GM06990 (cell line): ENCODE measurements around the gene CCDC30.

Experiments used
- DNase-seq: peaks from one replicate; pipeline ENCODE4 v3.0.0-alpha.2; 2011; ENCODE audit not compliant: insufficient read length; ENCODE audit errors: extremely low read depth
- H3K27me3 ChIP-seq: replicated peaks from 2 replicates; pipeline ENCODE4 v1.6.0; 2011; ENCODE audit warnings: low read length; ENCODE audit not compliant: control insufficient read depth, insufficient read depth
- H3K36me3 ChIP-seq: 2 replicates; pipeline ENCODE4 v1.5.1; 2011; ENCODE audit warnings: low read length; ENCODE audit not compliant: control insufficient read depth, insufficient read depth
- H3K4me3 ChIP-seq: replicated peaks from 2 replicates; pipeline ENCODE4 v1.5.1; 2011; ENCODE audit warnings: low read depth, mild to moderate bottlenecking, control low read depth, low read length
- TF ChIP-seq, protein P1 (sequence below): IDR thresholded peaks from 2 replicates; pipeline ENCODE4 v1.5.1; 2011; ENCODE audit warnings: low read length, control low read depth, mild to moderate bottlenecking, inconsistent platforms; ENCODE audit not compliant: insufficient read depth, poor library complexity, severe bottlenecking

Gene CCDC30

GRCh38 chr1:42703888-42704464, 240.9 kb downstream of the CCDC30 start:
- Histone ChIP-seq H3K4me3 (no peak overlapping the region), H3K27me3 (no peaks in the 10 kb centered on the region), H3K36me3 (peaks cover 21% of the 10 kb centered on the region)
- no peak for DNase-seq
- TF ChIP-seq, protein P1, sequence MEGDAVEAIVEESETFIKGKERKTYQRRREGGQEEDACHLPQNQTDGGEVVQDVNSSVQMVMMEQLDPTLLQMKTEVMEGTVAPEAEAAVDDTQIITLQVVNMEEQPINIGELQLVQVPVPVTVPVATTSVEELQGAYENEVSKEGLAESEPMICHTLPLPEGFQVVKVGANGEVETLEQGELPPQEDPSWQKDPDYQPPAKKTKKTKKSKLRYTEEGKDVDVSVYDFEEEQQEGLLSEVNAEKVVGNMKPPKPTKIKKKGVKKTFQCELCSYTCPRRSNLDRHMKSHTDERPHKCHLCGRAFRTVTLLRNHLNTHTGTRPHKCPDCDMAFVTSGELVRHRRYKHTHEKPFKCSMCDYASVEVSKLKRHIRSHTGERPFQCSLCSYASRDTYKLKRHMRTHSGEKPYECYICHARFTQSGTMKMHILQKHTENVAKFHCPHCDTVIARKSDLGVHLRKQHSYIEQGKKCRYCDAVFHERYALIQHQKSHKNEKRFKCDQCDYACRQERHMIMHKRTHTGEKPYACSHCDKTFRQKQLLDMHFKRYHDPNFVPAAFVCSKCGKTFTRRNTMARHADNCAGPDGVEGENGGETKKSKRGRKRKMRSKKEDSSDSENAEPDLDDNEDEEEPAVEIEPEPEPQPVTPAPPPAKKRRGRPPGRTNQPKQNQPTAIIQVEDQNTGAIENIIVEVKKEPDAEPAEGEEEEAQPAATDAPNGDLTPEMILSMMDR = no peak
